ENCODE results near the gene NANOS3. TPM values are rescaled to one million over a fixed set of nuclear protein-coding genes. Genes with fewer than 3 reads are reported as not detected.

The NANOS3 gene
- total RNA-seq, 1 experiment from 2014 or later, result not detected

GRCh38 chr19:13834244-13835069, 42.5 kb upstream of the NANOS3 start:
- Histone ChIP-seq H3K27me3 (ENCODE audit: insufficient read depth, low read length) (no peaks in the 10 kb centered on the region), H3K9ac (ENCODE audit: low read length) (peak overlapping the region; percentile 40), H2AFZ (ENCODE audit: low read depth, low read length, poor library complexity, severe bottlenecking) (no peak overlapping the region), H3K9me2 (ENCODE audit: insufficient read depth) (no peaks in the 10 kb centered on the region), H3K27ac (ENCODE audit: low read depth, low read length) (peak overlapping the region; percentile 38), H3K9me3 (ENCODE audit: control insufficient read depth in 1 of 2, insufficient read depth in 1 of 2, low read depth in 1 of 2, low read length in 2 of 2) (no peaks in the 10 kb centered on the region), H3K79me2 (ENCODE audit: insufficient read depth, low read length) (peaks cover 43% of the 10 kb centered on the region), H3K4me1 (ENCODE audit: control insufficient read depth in 1 of 2, insufficient read depth in 2 of 2, low read length in 2 of 2) (peaks cover 45 to 64% of the 10 kb centered on the region in 2 experiments), H4K20me1 (ENCODE audit: insufficient read depth) (peaks cover 9% of the 10 kb centered on the region), H3K4me3 (replicated peaks in 1 of 2; ENCODE audit: low read depth in 1 of 2, low read length in 2 of 2) (no peak overlapping the region), H3K4me2 (ENCODE audit: low read length) (peak overlapping the region; percentile 49), H3K36me3 (ENCODE audit: control insufficient read depth in 1 of 2, insufficient read depth in 2 of 2, low read length in 2 of 2) (peaks cover 3 to 33% of the 10 kb centered on the region in 2 experiments; a peak in 2 of 4 replicates)
- DNase-seq (ENCODE audit: low read depth, low spot score), result no peak
- TF ChIP-seq, protein P1, sequence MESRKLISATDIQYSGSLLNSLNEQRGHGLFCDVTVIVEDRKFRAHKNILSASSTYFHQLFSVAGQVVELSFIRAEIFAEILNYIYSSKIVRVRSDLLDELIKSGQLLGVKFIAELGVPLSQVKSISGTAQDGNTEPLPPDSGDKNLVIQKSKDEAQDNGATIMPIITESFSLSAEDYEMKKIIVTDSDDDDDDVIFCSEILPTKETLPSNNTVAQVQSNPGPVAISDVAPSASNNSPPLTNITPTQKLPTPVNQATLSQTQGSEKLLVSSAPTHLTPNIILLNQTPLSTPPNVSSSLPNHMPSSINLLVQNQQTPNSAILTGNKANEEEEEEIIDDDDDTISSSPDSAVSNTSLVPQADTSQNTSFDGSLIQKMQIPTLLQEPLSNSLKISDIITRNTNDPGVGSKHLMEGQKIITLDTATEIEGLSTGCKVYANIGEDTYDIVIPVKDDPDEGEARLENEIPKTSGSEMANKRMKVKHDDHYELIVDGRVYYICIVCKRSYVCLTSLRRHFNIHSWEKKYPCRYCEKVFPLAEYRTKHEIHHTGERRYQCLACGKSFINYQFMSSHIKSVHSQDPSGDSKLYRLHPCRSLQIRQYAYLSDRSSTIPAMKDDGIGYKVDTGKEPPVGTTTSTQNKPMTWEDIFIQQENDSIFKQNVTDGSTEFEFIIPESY (IDR thresholded peaks at IDR 0.05; ENCODE audit: extremely low read depth, insufficient replicate concordance, low read length), result no peak
- TF ChIP-seq SIN3A (IDR thresholded peaks at IDR 0.05; ENCODE audit: low read depth), result peak; percentile 71
- 0 out of 2 replicates have a peak, but pooled peaks have one; percentile 10 for TF ChIP-seq RAD21 (IDR thresholded peaks at IDR 0.05; ENCODE audit: low read depth)
- peak; percentile 21 for TF ChIP-seq JUND (IDR thresholded peaks at IDR 0.05)
- TF ChIP-seq EGR1 (IDR thresholded peaks at IDR 0.05; ENCODE audit: low read depth), result no peak
- POLR2A ChIA-PET, result interaction anchor here (1.0 to 2.4 kb wide), 4 partner anchors 12 to 28 kb away, joined by 4 to 9 read pairs (median 6); no protein-coding TSS in a partner anchor
- CTCF ChIA-PET, result interaction anchor here (0.7 to 2.7 kb wide), 7 partner anchors 9 to 53 kb away, joined by 3 to 14 read pairs (median 3); no protein-coding TSS in a partner anchor
- BruUV-seq (replicated peaks), result no TSS peak
- intact Hi-C loops (cut with micrococcal nuclease), result no loop called here
- peak; percentile 28 for ATAC-seq
- RAD21 ChIA-PET (ENCODE audit: low non-redundant PET in 1 of 2, low total read pairs in 2 of 2, uncharacterized antibody in 2 of 2, unreplicated experiment in 2 of 2), result interaction anchor here in 1 of 2 experiments (0.8 to 1.0 kb wide), 2 partner anchors 27 to 50 kb away, joined by 3 to 4 read pairs; no protein-coding TSS in a partner anchor
